GM12873 (cell line): ENCODE results near the gene PPFIA2.

Experiments
- CTCF ChIP-seq: IDR thresholded peaks from 2 replicates; pipeline ENCODE4 v1.5.1; 2012; ENCODE audit warnings: low read depth, mild to moderate bottlenecking, moderate library complexity, low read length, control low read depth; ENCODE audit not compliant: insufficient read depth; ENCODE audit errors: missing control alignments

The PPFIA2 gene

GRCh38 chr12:81274637-81275529 lies 484.3 kb downstream of the PPFIA2 start:
- TF ChIP-seq CTCF = no peak

GRCh38 chr12:81270385-81270784 lies 488.8 kb downstream of the PPFIA2 start:
- TF ChIP-seq CTCF = no peak

- no peak for TF ChIP-seq CTCF
Measured at GRCh38 chr12:81263072-81263471, 496.1 kb downstream of the PPFIA2 start.

GRCh38 chr12:81261508-81262207 lies 497.5 kb downstream of the PPFIA2 start:
- TF ChIP-seq CTCF = no peak

GRCh38 chr12:81259360-81259759 lies 499.8 kb downstream of the PPFIA2 start:
- no peak for TF ChIP-seq CTCF

- peak; percentile 33 for TF ChIP-seq CTCF
Measured at GRCh38 chr12:81257947-81258551, 501.1 kb downstream of the PPFIA2 start.

- no peak for TF ChIP-seq CTCF
Measured at GRCh38 chr12:81255947-81256346, 503.2 kb downstream of the PPFIA2 start.
